H1 (cell line): ENCODE data around the gene TBC1D22A.

Source experiments
- CEBPB ChIP-seq: IDR thresholded peaks from 2 replicates; pipeline ENCODE4 v1.6.1; 2012; ENCODE audit warnings: low read depth, low read length
- CHD2 ChIP-seq: IDR thresholded peaks from 2 replicates; pipeline ENCODE4 v1.6.1; 2012; ENCODE audit warnings: low read length, improper control_type of control experiment
- EGR1 ChIP-seq: IDR thresholded peaks from 2 replicates; pipeline ENCODE4 v1.6.1; 2011; ENCODE audit warnings: low read depth, low read length, borderline replicate concordance
- EP300 ChIP-seq, 2 experiments: IDR thresholded peaks; 1 replicate in 1 of 2; 2 replicates in 1 of 2; pipeline ENCODE4 v1.6.1; 2011 to 2012; ENCODE audit warnings: low read depth in 2 of 2, low read length in 2 of 2, mild to moderate bottlenecking in 2 of 2, borderline replicate concordance in 1 of 2, inconsistent platforms in 1 of 2, moderate library complexity in 1 of 2
- EZH2 ChIP-seq: fragments of 200-600 bp; sonication (generic); IDR thresholded peaks from 2 replicates; pipeline ENCODE4 v1.7.1; 2012; ENCODE audit warnings: low read depth, mild to moderate bottlenecking, moderate library complexity, low read length, inconsistent platforms; ENCODE audit not compliant: severe bottlenecking
- HDAC2 ChIP-seq, 2 experiments: fragments of 300-600 bp in 1 of 2; sonication (generic) in 1 of 2; IDR thresholded peaks; 2 replicates each; pipeline ENCODE4 v1.6.1; 2011 to 2012; ENCODE audit warnings: low read depth in 2 of 2, low read length in 2 of 2, mild to moderate bottlenecking in 2 of 2, moderate library complexity in 2 of 2, borderline replicate concordance in 1 of 2, inconsistent platforms in 1 of 2
- KDM5A ChIP-seq: fragments of 200-600 bp; IDR thresholded peaks from 2 replicates; pipeline ENCODE4 v1.7.1; 2012; ENCODE audit warnings: mild to moderate bottlenecking, low read length, inconsistent platforms, mixed read lengths
- MAFK ChIP-seq: IDR thresholded peaks from 2 replicates; pipeline ENCODE4 v1.6.1; 2012; ENCODE audit warnings: low read depth, mild to moderate bottlenecking, improper control_type of control experiment, low read length
- POLR2A ChIP-seq, 2 experiments: IDR thresholded peaks; 1 replicate in 1 of 2; 2 replicates in 1 of 2; pipeline ENCODE4 v1.6.1; 2011; ENCODE audit warnings: low read depth in 2 of 2, low read length in 2 of 2, mild to moderate bottlenecking in 2 of 2; ENCODE audit errors: control extremely low read depth in 1 of 2
- POLR2AphosphoS5 ChIP-seq: IDR thresholded peaks from 2 replicates; pipeline ENCODE4 v1.6.1; 2011; ENCODE audit warnings: low read depth, low read length
- SRF ChIP-seq: IDR thresholded peaks from 2 replicates; pipeline ENCODE4 v1.6.1; 2011; ENCODE audit warnings: mild to moderate bottlenecking, low read depth, low read length, moderate library complexity
- TF ChIP-seq, protein P1 (sequence below), 3 experiments: IDR thresholded peaks; 1 replicate in 2 of 3; 2 replicates in 1 of 3; pipeline versions ENCODE4 v1.5.1 to v1.6.1; 2011; ENCODE audit warnings: low read length in 3 of 3, mild to moderate bottlenecking in 3 of 3, inconsistent platforms in 2 of 3, low read depth in 1 of 3, moderate library complexity in 1 of 3; ENCODE audit not compliant: insufficient read depth in 1 of 3; ENCODE audit errors: control extremely low read depth in 1 of 3
- TF ChIP-seq, protein P2 (sequence below): IDR thresholded peaks from 2 replicates; pipeline ENCODE4 v1.6.1; 2011; ENCODE audit warnings: low read depth, mild to moderate bottlenecking, low read length; ENCODE audit not compliant: insufficient read depth
- TF ChIP-seq, protein P3 (sequence below): IDR thresholded peaks from 2 replicates; pipeline ENCODE4 v1.6.1; 2012; ENCODE audit warnings: inconsistent platforms

- TF ChIP-seq POLR2A (IDR thresholded peaks at IDR 0.05; ENCODE audit: control extremely low read depth in 1 of 2, low read depth in 2 of 2, low read length in 2 of 2) (no peak), CHD2 (no peak), MAFK (no peak), SRF (no peak), EZH2 (no peak), POLR2AphosphoS5 (no peak), HDAC2 (IDR thresholded peaks at IDR 0.05; ENCODE audit: borderline replicate concordance in 1 of 2, low read depth in 2 of 2, low read length in 2 of 2) (no peak), CEBPB (no peak), EGR1 (no peak), KDM5A (no peak), EP300 (IDR thresholded peaks at IDR 0.05; ENCODE audit: borderline replicate concordance in 1 of 2, low read depth in 2 of 2, low read length in 2 of 2) (no peak)
- TF ChIP-seq, protein P1, sequence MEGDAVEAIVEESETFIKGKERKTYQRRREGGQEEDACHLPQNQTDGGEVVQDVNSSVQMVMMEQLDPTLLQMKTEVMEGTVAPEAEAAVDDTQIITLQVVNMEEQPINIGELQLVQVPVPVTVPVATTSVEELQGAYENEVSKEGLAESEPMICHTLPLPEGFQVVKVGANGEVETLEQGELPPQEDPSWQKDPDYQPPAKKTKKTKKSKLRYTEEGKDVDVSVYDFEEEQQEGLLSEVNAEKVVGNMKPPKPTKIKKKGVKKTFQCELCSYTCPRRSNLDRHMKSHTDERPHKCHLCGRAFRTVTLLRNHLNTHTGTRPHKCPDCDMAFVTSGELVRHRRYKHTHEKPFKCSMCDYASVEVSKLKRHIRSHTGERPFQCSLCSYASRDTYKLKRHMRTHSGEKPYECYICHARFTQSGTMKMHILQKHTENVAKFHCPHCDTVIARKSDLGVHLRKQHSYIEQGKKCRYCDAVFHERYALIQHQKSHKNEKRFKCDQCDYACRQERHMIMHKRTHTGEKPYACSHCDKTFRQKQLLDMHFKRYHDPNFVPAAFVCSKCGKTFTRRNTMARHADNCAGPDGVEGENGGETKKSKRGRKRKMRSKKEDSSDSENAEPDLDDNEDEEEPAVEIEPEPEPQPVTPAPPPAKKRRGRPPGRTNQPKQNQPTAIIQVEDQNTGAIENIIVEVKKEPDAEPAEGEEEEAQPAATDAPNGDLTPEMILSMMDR (IDR thresholded peaks at IDR 0.05; ENCODE audit: control extremely low read depth in 1 of 3, insufficient read depth in 1 of 3, low read depth in 1 of 3, low read length in 3 of 3) = no peak
- TF ChIP-seq, protein P2, sequence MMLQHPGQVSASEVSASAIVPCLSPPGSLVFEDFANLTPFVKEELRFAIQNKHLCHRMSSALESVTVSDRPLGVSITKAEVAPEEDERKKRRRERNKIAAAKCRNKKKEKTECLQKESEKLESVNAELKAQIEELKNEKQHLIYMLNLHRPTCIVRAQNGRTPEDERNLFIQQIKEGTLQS = no peak
- TF ChIP-seq, protein P3, sequence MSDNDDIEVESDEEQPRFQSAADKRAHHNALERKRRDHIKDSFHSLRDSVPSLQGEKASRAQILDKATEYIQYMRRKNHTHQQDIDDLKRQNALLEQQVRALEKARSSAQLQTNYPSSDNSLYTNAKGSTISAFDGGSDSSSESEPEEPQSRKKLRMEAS = no peak
These were observed 314.3 kb downstream of the TBC1D22A start for GRCh38 chr22:47076758-47077157.
